IMR-90 (cell line): Measurements from ENCODE around the gene GRPEL2. TPM values are rescaled to one million over a fixed set of nuclear protein-coding genes. Genes with fewer than 3 reads are reported as not detected.

Experiments used
- ATAC-seq: fragments of 200-7000 bp; cut with Tn5 transposase; 2 replicates; pipeline ENCODE4 v1.9.1; 2020; ENCODE audit warnings: low read depth, mild to moderate bottlenecking, moderate library complexity
- BruUV-seq: library from RNA; stranded (reverse); fragments of 400-500 nt; replicated peaks from 2 replicates; lab custom pipeline; 2021; lab: Mats Ljungman, UMichigan
- CTCF ChIA-PET: fragments of 300-600 bp; formaldehyde crosslinking; extraction: SDS; loops from one replicate; lab custom pipeline; 2021; ENCODE audit warnings: antibody characterized with exemption; lab: Yijun Ruan, JAX
- POLR2A ChIA-PET: fragments of 300-600 bp; sonication (Branson Sonifier 250); formaldehyde crosslinking; loops from one replicate; lab custom pipeline; 2022; ENCODE audit warnings: antibody characterized with exemption; ENCODE audit not compliant: unreplicated experiment; lab: Charles Lee
- DNase-seq: peaks from one replicate; pipeline ENCODE4 v3.0.0; 2013
- H2AFZ ChIP-seq: replicated peaks from 2 replicates; pipeline ENCODE3; 2013; ENCODE audit warnings: low read length, mild to moderate bottlenecking; ENCODE audit not compliant: poor library complexity
- H2AK5ac ChIP-seq: 2 replicates; pipeline ENCODE4 v1.6.1; 2013; ENCODE audit warnings: low read depth, low read length, inconsistent platforms
- H2AK9ac ChIP-seq: replicated peaks from 2 replicates; pipeline ENCODE3; 2013; ENCODE audit warnings: mild to moderate bottlenecking, low read depth, low read length, moderate library complexity; ENCODE audit not compliant: poor library complexity
- H2BK120ac ChIP-seq: 2 replicates; pipeline ENCODE4 v1.6.1; 2013; ENCODE audit warnings: low read depth, low read length, inconsistent platforms
- H2BK15ac ChIP-seq: 3 replicates; pipeline ENCODE4 v1.6.1; 2013; ENCODE audit warnings: low read depth, low read length, inconsistent platforms
- H2BK20ac ChIP-seq: 2 replicates; pipeline ENCODE4 v1.6.1; 2013; ENCODE audit warnings: low read depth, mild to moderate bottlenecking, inconsistent platforms, low read length, moderate library complexity
- H2BK5ac ChIP-seq: 2 replicates; pipeline ENCODE4 v1.6.1; 2013; ENCODE audit warnings: mild to moderate bottlenecking, low read depth, low read length, inconsistent platforms; ENCODE audit not compliant: poor library complexity, severe bottlenecking
- H3K14ac ChIP-seq: replicated peaks from 2 replicates; pipeline ENCODE4 v1.6.1; 2013; ENCODE audit warnings: low read depth, low read length, inconsistent platforms
- H3K18ac ChIP-seq: 2 replicates; pipeline ENCODE4 v1.6.1; 2013; ENCODE audit warnings: low read depth, low read length, control low read depth
- H3K23ac ChIP-seq: 2 replicates; pipeline ENCODE4 v1.6.1; 2013; ENCODE audit warnings: low read depth, low read length, inconsistent platforms
- H3K27ac ChIP-seq: 2 replicates; pipeline ENCODE4 v1.5.1; 2013; ENCODE audit warnings: mild to moderate bottlenecking, control low read depth, low read length; ENCODE audit not compliant: insufficient read depth
- H3K27me3 ChIP-seq: 2 replicates; pipeline ENCODE4 v1.6.1; 2013; ENCODE audit warnings: low read length; ENCODE audit not compliant: control insufficient read depth, insufficient read depth
- H3K36me3 ChIP-seq: 2 replicates; pipeline ENCODE4 v1.6.1; 2013; ENCODE audit warnings: low read length, mixed read lengths; ENCODE audit not compliant: control insufficient read depth, insufficient read depth
- H3K4ac ChIP-seq: 2 replicates; pipeline ENCODE4 v1.6.1; 2013; ENCODE audit warnings: low read depth, low read length, inconsistent platforms
- H3K4me1 ChIP-seq: 2 replicates; pipeline ENCODE4 v1.6.1; 2013; ENCODE audit warnings: low read length, mixed read lengths; ENCODE audit not compliant: control insufficient read depth, insufficient read depth
- H3K4me2 ChIP-seq: 2 replicates; pipeline ENCODE4 v1.6.1; 2013; ENCODE audit warnings: low read depth, mild to moderate bottlenecking, control low read depth, low read length, moderate library complexity
- H3K4me3 ChIP-seq: 2 replicates; pipeline ENCODE4 v1.5.1; 2013; ENCODE audit warnings: low read depth, mild to moderate bottlenecking, control low read depth, low read length, moderate library complexity; ENCODE audit not compliant: insufficient read depth
- H3K56ac ChIP-seq: 2 replicates; pipeline ENCODE4 v1.6.1; 2013; ENCODE audit warnings: low read length, inconsistent platforms; ENCODE audit not compliant: insufficient read depth; ENCODE audit errors: extremely low read depth
- H3K79me1 ChIP-seq, 2 experiments: 2 replicates each; pipeline ENCODE4 v1.6.1; 2013; ENCODE audit warnings: low read length in 2 of 2, inconsistent platforms in 1 of 2, low read depth in 1 of 2
- H3K9ac ChIP-seq: 2 replicates; pipeline ENCODE4 v1.6.1; 2013; ENCODE audit warnings: low read depth, low read length, control low read depth
- H3K9me1 ChIP-seq: 2 replicates; pipeline ENCODE4 v1.6.1; 2013; ENCODE audit warnings: low read length, inconsistent platforms; ENCODE audit not compliant: insufficient read depth
- H3K9me3 ChIP-seq: 2 replicates; pipeline ENCODE4 v1.6.1; 2013; ENCODE audit warnings: low read length; ENCODE audit not compliant: control insufficient read depth, insufficient read depth
- H4K20me1 ChIP-seq: 2 replicates; pipeline ENCODE4 v1.6.1; 2013; ENCODE audit warnings: low read length, inconsistent platforms; ENCODE audit not compliant: insufficient read depth
- H4K5ac ChIP-seq: 2 replicates; pipeline ENCODE4 v1.6.1; 2013; ENCODE audit warnings: mild to moderate bottlenecking, low read depth, low read length, control low read depth
- H4K8ac ChIP-seq, 2 experiments: 2 replicates each; pipeline ENCODE4 v1.6.1; 2013; ENCODE audit warnings: low read depth in 2 of 2, low read length in 2 of 2, control low read depth in 1 of 2, inconsistent platforms in 1 of 2
- H4K91ac ChIP-seq: 2 replicates; pipeline ENCODE4 v1.6.1; 2013; ENCODE audit warnings: low read depth, low read length, inconsistent platforms; ENCODE audit not compliant: insufficient read depth
- BHLHE40 ChIP-seq: fragments of 150-350 bp; IDR thresholded peaks from 2 replicates; pipeline ENCODE4 v1.6.1; 2016; ENCODE audit warnings: mild to moderate bottlenecking, low read depth, low read length
- CEBPB ChIP-seq: IDR thresholded peaks from 2 replicates; pipeline ENCODE4 v1.6.1; 2012; ENCODE audit warnings: low read depth, low read length, improper control_type of control experiment
- CHD1 ChIP-seq: IDR thresholded peaks from 2 replicates; pipeline ENCODE4 v1.6.1; 2012; ENCODE audit warnings: low read depth, low read length, improper control_type of control experiment
- CTCF ChIP-seq: conservative IDR thresholded peaks from 2 replicates; pipeline ENCODE4 v1.5.1; 2012; ENCODE audit warnings: mild to moderate bottlenecking, low read depth, low read length, improper control_type of control experiment
- MAFK ChIP-seq: IDR thresholded peaks from 2 replicates; pipeline ENCODE4 v1.6.1; 2012; ENCODE audit warnings: low read depth, low read length, improper control_type of control experiment
- MXI1 ChIP-seq: IDR thresholded peaks from 2 replicates; pipeline ENCODE4 v1.6.1; 2012; ENCODE audit warnings: low read depth, mild to moderate bottlenecking, low read length, moderate library complexity, borderline replicate concordance
- NFE2L2 ChIP-seq: fragments of 150-350 bp; IDR thresholded peaks from 2 replicates; pipeline ENCODE4 v1.6.1; 2016; ENCODE audit warnings: low read depth, mild to moderate bottlenecking, low read length
- POLR2A ChIP-seq: IDR thresholded peaks from 2 replicates; pipeline ENCODE4 v1.6.1; 2012; ENCODE audit warnings: mild to moderate bottlenecking, low read depth, low read length
- RAD21 ChIP-seq: IDR thresholded peaks from 2 replicates; pipeline ENCODE4 v1.6.1; 2012; ENCODE audit warnings: low read length, improper control_type of control experiment
- RCOR1 ChIP-seq: IDR thresholded peaks from 2 replicates; pipeline ENCODE4 v1.6.1; 2012; ENCODE audit warnings: mild to moderate bottlenecking, low read length, improper control_type of control experiment; ENCODE audit not compliant: insufficient replicate concordance
- RFX5 ChIP-seq: IDR thresholded peaks from 2 replicates; pipeline ENCODE4 v1.8.0; 2012; ENCODE audit warnings: low read depth, mild to moderate bottlenecking, low read length, moderate library complexity
- USF2 ChIP-seq: fragments of 150-350 bp; IDR thresholded peaks from 2 replicates; pipeline ENCODE4 v1.6.1; 2017; ENCODE audit warnings: mild to moderate bottlenecking, antibody characterized with exemption, low read length, low read depth
- WGBS, 2 experiments: methylation state at CpG; one replicate each; pipeline versions ENCODE4 v1.1.5 to v1.1.7; 2013; ENCODE audit warnings: missing lambda C conversion rate in 2 of 2; ENCODE audit not compliant: insufficient read length in 1 of 2; ENCODE audit errors: extremely low coverage in 2 of 2; 5-methylcytosine and 5-hydroxymethylcytosine counted together
- dilution Hi-C: fragments of 300-500 bp; cut with HindIII; formaldehyde crosslinking; loops from one replicate; pipeline ENCODE4 v1.14.3; 2018; ENCODE audit warnings: low sequenced_read_pairs; ENCODE audit not compliant: unreplicated experiment
- in situ Hi-C: fragments of 300-500 bp; cut with MboI; formaldehyde crosslinking; loops from 3 replicates; pipeline ENCODE4 v1.14.3; 2019; ENCODE audit warnings: low sequenced_read_pairs, inconsistent platforms, mixed read lengths
- intact Hi-C: fragments of 100-400 bp; cut with micrococcal nuclease; formaldehyde crosslinking; loops from 2 replicates; pipeline ENCODE4 v1.10.0; 2022
- polyA plus RNA-seq, 3 experiments: library from polyadenylated mRNA; depleted of rRNA; stranded (reverse); fragments of >200 nt; gene quantifications; 2 replicates each; pipeline ENCODE4 v1.2.3, GENCODE V29; 2012; ENCODE audit warnings: low replicate concordance in 1 of 3
- total RNA-seq: library from RNA; depleted of rRNA; stranded (reverse); fragments of >200 nt; gene quantifications from 2 replicates; pipeline ENCODE4 v1.2.3, GENCODE V29; 2012

GRPEL2 gene
- total and polyA plus RNA-seq, 2 of the 4 experiments (the other 2 are of a cell fraction), result 6.2 to 18.1 TPM

DNA sequence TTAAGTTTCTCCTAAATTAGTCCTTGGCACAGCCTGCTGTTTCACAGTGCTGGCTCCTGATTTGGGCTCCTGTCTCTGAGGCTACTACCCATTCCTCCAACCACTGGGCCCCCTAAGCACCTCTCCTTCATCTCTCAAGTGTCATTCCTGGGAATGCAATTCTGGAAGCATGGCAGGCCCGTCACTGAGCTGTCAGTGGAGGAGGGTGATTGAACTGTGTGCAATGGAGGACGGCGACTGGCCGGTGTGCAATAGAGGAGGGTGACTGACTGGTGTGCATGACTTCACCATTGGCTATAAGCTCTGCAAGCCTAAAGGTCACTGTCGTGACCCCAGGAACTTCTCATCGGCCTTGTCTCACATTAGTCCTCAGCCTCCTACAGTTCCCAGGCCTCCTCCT lies 46.2 kb downstream of the GRPEL2 start:
- Histone ChIP-seq H4K91ac (no peak overlapping the region), H3K4me3 (no peak overlapping the region), H2AK5ac (no peak overlapping the region), H2BK20ac (no peak overlapping the region), H3K14ac (no peak overlapping the region), H3K4me2 (no peak overlapping the region), H2BK120ac (no peak overlapping the region), H2BK15ac (no peak overlapping the region), H3K27ac (no peak overlapping the region), H3K27me3 (no peaks in the 10 kb centered on the region), H3K9ac (no peak overlapping the region), H2BK5ac (no peak overlapping the region), H3K9me1 (peaks cover 13% of the 10 kb centered on the region), H3K4me1 (peaks cover 14% of the 10 kb centered on the region), H3K18ac (no peak overlapping the region), H3K36me3 (no peaks in the 10 kb centered on the region), H3K56ac (no peak overlapping the region), H4K20me1 (no peaks in the 10 kb centered on the region; the same call in 1 of the 2 replicates), H3K79me1 (peaks cover 0 to 11% of the 10 kb centered on the region in 2 experiments; a peak in 1 of 4 replicates), H2AFZ (peak overlapping the region; percentile 24), H4K8ac (no peak overlapping the region), H3K23ac (no peak overlapping the region), H3K4ac (no peak overlapping the region; the same call in 1 of the 2 replicates), H4K5ac (no peak overlapping the region), H3K9me3 (peaks cover 2% of the 10 kb centered on the region), H2AK9ac (no peak overlapping the region)
- ChIA-PET CTCF (no interaction called here), POLR2A (no interaction called here)
- dilution Hi-C loops, result no loop called here
- in situ Hi-C loops, result no loop called here
- TF ChIP-seq USF2, result no peak
- no peak for TF ChIP-seq RAD21
- TF ChIP-seq CTCF, result no peak
- TF ChIP-seq CEBPB, result no peak
- no peak for TF ChIP-seq NFE2L2
- no peak for TF ChIP-seq CHD1
- no peak for TF ChIP-seq RCOR1
- no peak for TF ChIP-seq RFX5
- TF ChIP-seq BHLHE40, result no peak
- no peak for TF ChIP-seq MXI1
- TF ChIP-seq MAFK, result no peak
- TF ChIP-seq POLR2A, result no peak
- 76% methylated on average over 2 of the region's 6 CpGs; no CpG with 5 or more reads in 1 of the 2 experiments for WGBS, 2 experiments
- intact Hi-C loops, result no loop called here
- BruUV-seq, result no TSS peak
- DNase-seq (no peak), ATAC-seq (no peak)
